Measurements from ENCODE around the gene ERCC3. TPM values are rescaled to one million over a fixed set of nuclear protein-coding genes. Genes with fewer than 3 reads are reported as not detected.

Gene ERCC3
- total RNA-seq (10 to 100 TPM; 31.0 to 35.4 TPM), polyA plus RNA-seq (ENCODE audit: insufficient read length in 6 of 6) (10 to 100 TPM; 71.3 to 85.4 (median 77.6) TPM)
- long read RNA-seq, donor 1, full-length matches to known transcripts = 17 of 24 reads
- long read RNA-seq, donor 1, partial matches to known transcripts = 7 of 24 reads
- long read RNA-seq, donor 1, other reads (novel, unspliced or antisense) = 0 of 24 reads
- long read RNA-seq, donor 2, full-length matches to known transcripts = 15 of 20 reads
- long read RNA-seq, donor 2, partial matches to known transcripts = 5 of 20 reads
- long read RNA-seq, donor 2, other reads (novel, unspliced or antisense) = 0 of 20 reads
- long read RNA-seq, donor 3, full-length matches to known transcripts = 19 of 24 reads
- long read RNA-seq, donor 3, partial matches to known transcripts = 5 of 24 reads
- long read RNA-seq, donor 3, other reads (novel, unspliced or antisense) = 0 of 24 reads
- long read RNA-seq, donor 4, transcript ERCC3-201 (15 exons, 2,750 nt) = major isoform, 6 of 9 reads
- long read RNA-seq, donor 4, partial matches to known transcripts = 3 of 9 reads
- long read RNA-seq, donor 4, other reads (novel, unspliced or antisense) = 0 of 9 reads
- long read RNA-seq, donor 5, full-length matches to known transcripts = 13 of 34 reads
- long read RNA-seq, donor 5, partial matches to known transcripts = 21 of 34 reads
- long read RNA-seq, donor 5, other reads (novel, unspliced or antisense) = 0 of 34 reads
- long read RNA-seq, donor 6, full-length matches to known transcripts = 13 of 13 reads
- long read RNA-seq, donor 6, partial matches to known transcripts = 0 of 13 reads
- long read RNA-seq, donor 6, other reads (novel, unspliced or antisense) = 0 of 13 reads
- long read RNA-seq, donor 7, full-length matches to known transcripts = 12 of 17 reads
- long read RNA-seq, donor 7, partial matches to known transcripts = 5 of 17 reads
- long read RNA-seq, donor 7, other reads (novel, unspliced or antisense) = 0 of 17 reads
- long read RNA-seq, donor 8, full-length matches to known transcripts = 13 of 13 reads
- long read RNA-seq, donor 8, partial matches to known transcripts = 0 of 13 reads
- long read RNA-seq, donor 8, other reads (novel, unspliced or antisense) = 0 of 13 reads
- long read RNA-seq, donor 9 = 0 reads
- long read RNA-seq, donor 10, transcript ERCC3-201 (15 exons, 2,750 nt) = major isoform, 6 of 14 reads
- long read RNA-seq, donor 10, partial matches to known transcripts = 6 of 14 reads
- long read RNA-seq, donor 10, other reads (novel, unspliced or antisense) = 2 of 14 reads
- long read RNA-seq, donor 11, full-length matches to known transcripts = 16 of 22 reads
- long read RNA-seq, donor 11, partial matches to known transcripts = 6 of 22 reads
- long read RNA-seq, donor 11, other reads (novel, unspliced or antisense) = 0 of 22 reads
- long read RNA-seq, donor 12, full-length matches to known transcripts = 15 of 15 reads
- long read RNA-seq, donor 12, partial matches to known transcripts = 0 of 15 reads
- long read RNA-seq, donor 12, other reads (novel, unspliced or antisense) = 0 of 15 reads

- no peaks in the 10 kb centered on the region for H3K27me3 ChIP-seq
- ATAC-seq (peak; percentile 98), DNase-seq (peak; percentile 76 to 95 (median 88))
- peak within 1 kb of the TSS; percentile 51 to 75 for H3K27ac ChIP-seq
- peaks cover 4 to 27% of the 10 kb centered on the region in 2 donors for H3K4me1 ChIP-seq
- TF ChIP-seq CTCF (IDR thresholded peaks at IDR 0.05) = no peak
- no peaks in the 10 kb centered on the region for H3K9me3 ChIP-seq
- intact Hi-C loops (cut with DNase I) = no loop called here
- peaks cover 0 to 38% of the 10 kb centered on the region in 2 donors for H3K36me3 ChIP-seq
- peak within 1 kb of the TSS; percentile 75 to 83 for H3K4me3 ChIP-seq
Observed at GRCh38 chr2:127293748-127294562, at the start of gene ERCC3. Gene ERCC3 (minus strand): TSS chr2:127294144. CDS start chr2:127294081, 63 bp downstream.

- TF ChIP-seq CTCF (IDR thresholded peaks at IDR 0.05) = no peak
- ATAC-seq = no peak
Observed at GRCh38 chr2:127343277-127343676, 49.3 kb upstream of the ERCC3 start.

GRCh38 chr2:127342101-127342500 is 48.2 kb upstream of the ERCC3 start:
- ATAC-seq (no peak), DNase-seq (no peak)
- no peak for TF ChIP-seq CTCF (IDR thresholded peaks at IDR 0.05)
- Histone ChIP-seq H3K27ac (no peak overlapping the region), H3K9me3 (no peaks in the 10 kb centered on the region), H3K4me3 (no peak overlapping the region), H3K36me3 (peaks cover 0 to 29% of the 10 kb centered on the region in 2 donors), H3K4me1 (peaks cover 0 to 6% of the 10 kb centered on the region in 2 donors), H3K27me3 (no peaks in the 10 kb centered on the region)
- intact Hi-C loops (cut with DNase I) = no loop called here

More at GRCh38 chr2:127343277-127343676, 49.3 kb upstream of the ERCC3 start:
- Histone ChIP-seq H3K9me3 (no peaks in the 10 kb centered on the region), H3K36me3 (peaks cover 0 to 18% of the 10 kb centered on the region in 2 donors), H3K4me3 (no peak overlapping the region), H3K27me3 (no peaks in the 10 kb centered on the region), H3K4me1 (peaks cover under 1 to 18% of the 10 kb centered on the region in 2 donors), H3K27ac (no peak overlapping the region)
- DNase-seq = no peak
- intact Hi-C loops (cut with DNase I) = no loop called here

GRCh38 chr2:127332335-127332734 is 38.4 kb upstream of the ERCC3 start:
- no peak for ATAC-seq
- Histone ChIP-seq H3K36me3 (peaks cover 0 to 80% of the 10 kb centered on the region in 2 donors), H3K27me3 (no peaks in the 10 kb centered on the region), H3K9me3 (no peaks in the 10 kb centered on the region), H3K27ac (no peak overlapping the region), H3K4me3 (no peak overlapping the region), H3K4me1 (no peaks in the 10 kb centered on the region)
- no peak for DNase-seq
- intact Hi-C loops (cut with DNase I) = no loop called here
- no peak for TF ChIP-seq CTCF (IDR thresholded peaks at IDR 0.05)

Data from left lung (tissue), 14 donors.